Tibial nerve (tissue), 4 donors: Measurements from ENCODE around the gene NKAIN4. TPM values are rescaled to one million over a fixed set of nuclear protein-coding genes. Genes with fewer than 3 reads are reported as not detected.

Experiments
- DNase-seq, 2 donors: peaks; one replicate each; pipeline ENCODE4 v3.0.0-alpha.2; 2019; ENCODE audit warnings: low spot score in 2 of 2
- H3K27ac ChIP-seq, 4 donors: fragments of 200-600 bp; sonication (generic) in 3 of 4; one replicate each; pipeline ENCODE4 v1.5.1; 2017 to 2019; ENCODE audit warnings: mild to moderate bottlenecking in 1 of 4
- H3K27me3 ChIP-seq, 2 donors: fragments of 200-600 bp; sonication (generic) in 1 of 2; one replicate each; pipeline versions ENCODE4 v1.5.1 to v1.6.0; 2017 to 2019
- H3K36me3 ChIP-seq, 3 donors: fragments of 200-600 bp; sonication (generic); one replicate each; pipeline ENCODE4 v1.5.1; 2018 to 2019
- H3K4me1 ChIP-seq, 4 donors: fragments of 200-600 bp; sonication (generic) in 3 of 4; one replicate each; pipeline ENCODE4 v1.5.1; 2017 to 2019
- H3K4me3 ChIP-seq, 4 donors: fragments of 200-600 bp; sonication (generic) in 3 of 4; one replicate each; pipeline ENCODE4 v1.5.1; 2017 to 2019; ENCODE audit warnings: mild to moderate bottlenecking in 1 of 4, moderate library complexity in 1 of 4
- H3K9me3 ChIP-seq, 4 donors: fragments of 200-600 bp; sonication (generic) in 3 of 4; one replicate each; pipeline ENCODE4 v1.5.1; 2017 to 2019
- EP300 ChIP-seq, 2 donors: sonication (generic); formaldehyde crosslinking; IDR thresholded peaks; one replicate each; pipeline ENCODE4 v1.6.1; 2017; ENCODE audit warnings: antibody characterized with exemption in 2 of 2, mild to moderate bottlenecking in 1 of 2
- POLR2A ChIP-seq, 2 donors: fragments of 450-650 bp; IDR thresholded peaks; one replicate each; pipeline ENCODE4 v1.6.1; 2017; ENCODE audit warnings: antibody characterized with exemption in 2 of 2, mild to moderate bottlenecking in 2 of 2, moderate library complexity in 2 of 2
- WGBS, 2 donors: methylation state at CpG; one replicate each; pipeline ENCODE4 v1.1.5; 2018; 5-methylcytosine and 5-hydroxymethylcytosine counted together
- total RNA-seq, 4 donors: library from RNA; depleted of rRNA; stranded (reverse); fragments of >200 nt; gene quantifications; one replicate each; pipeline ENCODE4 v1.1.0, GENCODE V29; 2016
- TF ChIP-seq, protein P1 (sequence below), 5 experiments: fragments of 200-600 bp in 3 of 5; fragments of 450-650 bp in 2 of 5; sonication (generic) in 3 of 5; IDR thresholded peaks; one replicate each; pipeline ENCODE4 v1.5.1; 2016 to 2019; ENCODE audit warnings: antibody characterized with exemption in 5 of 5, mild to moderate bottlenecking in 3 of 5, moderate library complexity in 2 of 5

The NKAIN4 gene
- total RNA-seq, 4 donors from 2014 or later: 1.2 to 7.2 (median 3.1) TPM

DNA sequence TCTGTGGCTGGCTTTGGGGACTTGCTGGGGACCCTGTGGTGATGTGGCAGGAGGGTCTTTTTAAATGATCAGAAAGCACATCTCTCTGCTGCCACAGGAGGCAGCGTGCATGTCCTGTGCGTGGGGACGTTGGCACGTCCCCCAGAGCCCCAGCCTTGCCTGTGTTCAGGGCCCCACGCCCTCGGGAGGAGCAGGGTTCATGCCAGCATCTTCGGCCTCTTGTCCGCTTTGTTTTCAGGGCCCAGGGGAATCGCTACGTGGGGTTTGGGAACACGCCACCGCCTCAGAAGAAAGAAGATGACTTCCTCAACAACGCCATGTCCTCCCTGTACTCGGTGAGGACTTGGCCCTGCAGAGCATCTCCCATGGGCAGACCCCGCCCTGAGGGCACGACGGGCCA lies 24.4 kb upstream of the NKAIN4 start:
- Histone ChIP-seq H3K36me3 (peaks cover 0 to 83% (median 16%) of the 10 kb centered on the region in 3 donors), H3K4me3 (no peak overlapping the region), H3K27me3 (no peaks in the 10 kb centered on the region), H3K9me3 (no peaks in the 10 kb centered on the region), H3K27ac (no peak overlapping the region), H3K4me1 (peaks cover 0 to 23% (median 11%) of the 10 kb centered on the region in 4 donors)
- TF ChIP-seq, protein P1, sequence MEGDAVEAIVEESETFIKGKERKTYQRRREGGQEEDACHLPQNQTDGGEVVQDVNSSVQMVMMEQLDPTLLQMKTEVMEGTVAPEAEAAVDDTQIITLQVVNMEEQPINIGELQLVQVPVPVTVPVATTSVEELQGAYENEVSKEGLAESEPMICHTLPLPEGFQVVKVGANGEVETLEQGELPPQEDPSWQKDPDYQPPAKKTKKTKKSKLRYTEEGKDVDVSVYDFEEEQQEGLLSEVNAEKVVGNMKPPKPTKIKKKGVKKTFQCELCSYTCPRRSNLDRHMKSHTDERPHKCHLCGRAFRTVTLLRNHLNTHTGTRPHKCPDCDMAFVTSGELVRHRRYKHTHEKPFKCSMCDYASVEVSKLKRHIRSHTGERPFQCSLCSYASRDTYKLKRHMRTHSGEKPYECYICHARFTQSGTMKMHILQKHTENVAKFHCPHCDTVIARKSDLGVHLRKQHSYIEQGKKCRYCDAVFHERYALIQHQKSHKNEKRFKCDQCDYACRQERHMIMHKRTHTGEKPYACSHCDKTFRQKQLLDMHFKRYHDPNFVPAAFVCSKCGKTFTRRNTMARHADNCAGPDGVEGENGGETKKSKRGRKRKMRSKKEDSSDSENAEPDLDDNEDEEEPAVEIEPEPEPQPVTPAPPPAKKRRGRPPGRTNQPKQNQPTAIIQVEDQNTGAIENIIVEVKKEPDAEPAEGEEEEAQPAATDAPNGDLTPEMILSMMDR (IDR thresholded peaks at IDR 0.05): no peak
- TF ChIP-seq POLR2A (IDR thresholded peaks at IDR 0.05) (no peak), EP300 (IDR thresholded peaks at IDR 0.05) (no peak)
- no peak for DNase-seq
- WGBS, 2 donors: 73 to 80% methylated on average over 17 of the region's 17 CpGs

GRCh38 chr20:63277466-63278272 lies 23.4 kb upstream of the NKAIN4 start:
- Histone ChIP-seq H3K4me3 (no peak overlapping the region), H3K36me3 (peaks cover 0 to 73% (median 11%) of the 10 kb centered on the region in 3 donors), H3K27me3 (no peaks in the 10 kb centered on the region), H3K27ac (no peak overlapping the region), H3K4me1 (peaks cover 0 to 27% (median 15%) of the 10 kb centered on the region in 4 donors), H3K9me3 (no peaks in the 10 kb centered on the region)
- no peak for TF ChIP-seq POLR2A (IDR thresholded peaks at IDR 0.05)
- TF ChIP-seq EP300 (IDR thresholded peaks at IDR 0.05): no peak
- TF ChIP-seq, protein P1 (IDR thresholded peaks at IDR 0.05): no peak
- WGBS, 2 donors: 90 to 96% methylated on average over 21 to 25 of the region's 30 CpGs
- DNase-seq: no peak

GRCh38 chr20:63276956-63277355 lies 22.7 kb upstream of the NKAIN4 start:
- Histone ChIP-seq H3K9me3 (no peaks in the 10 kb centered on the region), H3K36me3 (peaks cover 0 to 66% (median 11%) of the 10 kb centered on the region in 3 donors), H3K4me1 (peaks cover 0 to 30% (median 17%) of the 10 kb centered on the region in 4 donors), H3K27me3 (no peaks in the 10 kb centered on the region), H3K4me3 (no peak overlapping the region), H3K27ac (no peak overlapping the region)
- WGBS, 2 donors: 87 to 89% methylated on average over 20 of the region's 20 CpGs
- no peak for DNase-seq
- no peak for TF ChIP-seq EP300 (IDR thresholded peaks at IDR 0.05)
- TF ChIP-seq, protein P1 (IDR thresholded peaks at IDR 0.05): no peak
- no peak for TF ChIP-seq POLR2A (IDR thresholded peaks at IDR 0.05)

DNA sequence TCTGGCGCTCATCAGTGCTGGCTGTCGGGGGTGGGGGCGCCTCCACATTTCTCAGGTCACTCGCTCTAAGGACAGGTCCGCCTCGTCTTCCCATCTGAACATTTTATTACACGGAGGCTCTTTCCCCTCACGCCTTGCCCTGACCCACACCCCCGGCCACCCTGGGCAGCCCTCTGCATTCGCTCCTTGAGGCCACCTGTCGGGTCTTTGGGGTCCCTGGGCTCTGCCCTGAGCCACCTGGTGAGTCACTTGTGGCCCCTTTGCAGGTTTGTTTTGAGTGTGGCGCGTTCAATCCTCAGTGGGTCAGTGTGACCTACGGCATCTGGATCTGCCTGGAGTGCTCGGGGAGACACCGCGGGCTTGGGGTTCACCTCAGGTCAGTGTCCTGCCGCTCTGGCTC lies 21.6 kb upstream of the NKAIN4 start:
- H3K36me3 ChIP-seq: peaks cover 0 to 55% (median 11%) of the 10 kb centered on the region in 3 donors
- no peak for DNase-seq

More for the DNA sequence above, 21.6 kb upstream of the NKAIN4 start:
- WGBS, 2 donors: 87 to 94% methylated on average over 7 to 18 of the region's 18 CpGs
- Histone ChIP-seq H3K9me3 (no peaks in the 10 kb centered on the region), H3K27ac (no peak overlapping the region), H3K4me1 (peaks cover 0 to 36% (median 21%) of the 10 kb centered on the region in 4 donors), H3K27me3 (no peaks in the 10 kb centered on the region), H3K4me3 (no peak overlapping the region)
- no peak for TF ChIP-seq POLR2A (IDR thresholded peaks at IDR 0.05)
- no peak for TF ChIP-seq EP300 (IDR thresholded peaks at IDR 0.05)
- TF ChIP-seq, protein P1 (IDR thresholded peaks at IDR 0.05): no peak
